Body of pancreas (tissue), 4 donors: ENCODE measurements around the gene ATXN10.

Source experiments
- POLR2A ChIP-seq, 3 donors: fragments of 450-650 bp; IDR thresholded peaks; one replicate each; pipeline ENCODE4 v1.6.1; 2016; ENCODE audit warnings: antibody characterized with exemption in 3 of 3, mild to moderate bottlenecking in 2 of 3
- TF ChIP-seq, protein P1 (sequence below), 7 experiments: fragments of 450-650 bp in 4 of 7; fragments of 200-600 bp in 3 of 7; sonication (generic) in 3 of 7; IDR thresholded peaks; one replicate each; pipeline ENCODE4 v1.5.1; 2016 to 2019; ENCODE audit warnings: antibody characterized with exemption in 7 of 7

DNA sequence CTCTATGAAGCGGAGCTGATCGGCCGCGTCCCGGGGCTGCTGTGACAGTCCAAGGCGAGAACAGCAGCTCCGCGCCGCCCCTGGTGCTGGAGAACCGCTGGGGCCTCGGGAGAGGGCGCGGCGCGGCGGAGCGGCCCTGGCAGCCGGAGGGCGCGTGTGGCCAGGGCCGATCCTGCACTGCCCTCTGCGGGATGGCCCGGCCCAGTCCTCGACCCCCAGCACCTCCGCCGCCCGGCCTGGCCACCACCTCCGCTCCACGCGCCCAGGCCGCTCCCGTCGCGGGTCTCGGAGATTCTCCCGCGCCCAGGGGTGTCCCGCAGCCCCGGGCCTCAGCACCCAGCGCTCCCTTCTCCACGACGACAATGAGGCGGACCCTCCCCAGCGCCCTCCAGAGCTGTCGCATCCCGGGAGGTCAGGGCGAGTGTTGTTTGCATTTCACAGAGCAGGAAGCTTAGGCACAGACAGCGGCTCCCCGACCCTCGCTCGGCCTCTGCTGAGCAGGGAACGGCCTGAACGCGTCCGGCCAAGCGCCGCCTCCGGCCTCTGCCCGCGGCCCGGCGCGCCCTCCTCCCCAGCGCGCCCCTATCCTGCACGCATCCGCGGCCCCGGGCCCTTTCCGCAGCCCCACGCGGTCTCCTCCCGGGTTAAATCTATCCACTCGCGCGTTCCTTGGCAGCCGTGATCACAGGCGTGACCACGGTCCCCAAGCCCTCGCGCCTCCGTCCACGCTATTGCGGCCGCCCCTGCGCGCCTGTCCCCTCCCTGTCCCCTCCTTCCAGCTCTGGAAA lies 195.7 kb downstream of the ATXN10 start:
- TF ChIP-seq, protein P1, sequence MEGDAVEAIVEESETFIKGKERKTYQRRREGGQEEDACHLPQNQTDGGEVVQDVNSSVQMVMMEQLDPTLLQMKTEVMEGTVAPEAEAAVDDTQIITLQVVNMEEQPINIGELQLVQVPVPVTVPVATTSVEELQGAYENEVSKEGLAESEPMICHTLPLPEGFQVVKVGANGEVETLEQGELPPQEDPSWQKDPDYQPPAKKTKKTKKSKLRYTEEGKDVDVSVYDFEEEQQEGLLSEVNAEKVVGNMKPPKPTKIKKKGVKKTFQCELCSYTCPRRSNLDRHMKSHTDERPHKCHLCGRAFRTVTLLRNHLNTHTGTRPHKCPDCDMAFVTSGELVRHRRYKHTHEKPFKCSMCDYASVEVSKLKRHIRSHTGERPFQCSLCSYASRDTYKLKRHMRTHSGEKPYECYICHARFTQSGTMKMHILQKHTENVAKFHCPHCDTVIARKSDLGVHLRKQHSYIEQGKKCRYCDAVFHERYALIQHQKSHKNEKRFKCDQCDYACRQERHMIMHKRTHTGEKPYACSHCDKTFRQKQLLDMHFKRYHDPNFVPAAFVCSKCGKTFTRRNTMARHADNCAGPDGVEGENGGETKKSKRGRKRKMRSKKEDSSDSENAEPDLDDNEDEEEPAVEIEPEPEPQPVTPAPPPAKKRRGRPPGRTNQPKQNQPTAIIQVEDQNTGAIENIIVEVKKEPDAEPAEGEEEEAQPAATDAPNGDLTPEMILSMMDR (IDR thresholded peaks at IDR 0.05) = peak in 4 of 7 experiments; percentile 8 to 41 (median 28)
- no peak for TF ChIP-seq POLR2A (IDR thresholded peaks at IDR 0.05)
